Measurements from ENCODE around the gene ABCC4. TPM values are rescaled to one million over a fixed set of nuclear protein-coding genes. Genes with fewer than 3 reads are reported as not detected.

The ABCC4 gene
- total RNA-seq, 2 experiments from 2014 or later, result 9.6 to 11.8 TPM

- Mint-ChIP-seq H3K27me3 (peaks cover 14% of the 10 kb centered on the region), H3K4me1 (ENCODE audit: low read depth) (no peaks in the 10 kb centered on the region), H3K4me3 (no peak overlapping the region), H3K27ac (no peak overlapping the region), H3K9me3 (no peaks in the 10 kb centered on the region), H3K36me3 (ENCODE audit: low read depth) (no peaks in the 10 kb centered on the region)
- ATAC-seq, result no peak
- TF ChIP-seq CTCF (IDR thresholded peaks at IDR 0.05), result no peak
- ChIA-PET POLR2A (no interaction called here), CTCF (interaction anchor here (1.3 kb wide), 1 partner anchor 20 kb away, joined by 3 read pairs; no protein-coding TSS in a partner anchor)
- intact Hi-C loops (cut with micrococcal nuclease), result no loop called here
- no peak for DNase-seq
Measured at GRCh38 chr13:94988654-94989053, 312.6 kb downstream of the ABCC4 start.

- H3K4me1 Mint-ChIP-seq (ENCODE audit: low read depth), result no peaks in the 10 kb centered on the region
- no peak for TF ChIP-seq CTCF (IDR thresholded peaks at IDR 0.05)
- POLR2A ChIA-PET, result no interaction called here
- CTCF ChIA-PET, result interaction anchor here (1.3 kb wide), 1 partner anchor 19 kb away, joined by 3 read pairs; no protein-coding TSS in a partner anchor
- no peaks in the 10 kb centered on the region for H3K9me3 Mint-ChIP-seq
- H3K27me3 Mint-ChIP-seq, result peaks cover 13% of the 10 kb centered on the region
- no peak overlapping the region for H3K4me3 Mint-ChIP-seq
- DNase-seq (no peak), ATAC-seq (no peak)
- no peaks in the 10 kb centered on the region for H3K36me3 Mint-ChIP-seq (ENCODE audit: low read depth)
- intact Hi-C loops (cut with micrococcal nuclease), result no loop called here
- H3K27ac Mint-ChIP-seq, result no peak overlapping the region
Measured at GRCh38 chr13:94987869-94988268, 313.4 kb downstream of the ABCC4 start.

- no peak overlapping the region for H3K4me3 Mint-ChIP-seq
- intact Hi-C loops (cut with micrococcal nuclease), result no loop called here
- ATAC-seq, result no peak
- ChIA-PET CTCF (no interaction called here), POLR2A (no interaction called here)
- no peaks in the 10 kb centered on the region for H3K9me3 Mint-ChIP-seq
- H3K4me1 Mint-ChIP-seq (ENCODE audit: low read depth), result no peaks in the 10 kb centered on the region
- no peak overlapping the region for H3K27ac Mint-ChIP-seq
- no peaks in the 10 kb centered on the region for H3K36me3 Mint-ChIP-seq (ENCODE audit: low read depth)
- peaks cover 13% of the 10 kb centered on the region for H3K27me3 Mint-ChIP-seq
- no peak for DNase-seq
- TF ChIP-seq CTCF (IDR thresholded peaks at IDR 0.05), result no peak
Measured at GRCh38 chr13:94987081-94987480, 314.2 kb downstream of the ABCC4 start.

GRCh38 chr13:94984958-94985357 is 316.3 kb downstream of the ABCC4 start:
- no peaks in the 10 kb centered on the region for H3K9me3 Mint-ChIP-seq
- POLR2A ChIA-PET, result no interaction called here
- H3K4me1 Mint-ChIP-seq (ENCODE audit: low read depth), result no peaks in the 10 kb centered on the region
- no peak for ATAC-seq
- no peaks in the 10 kb centered on the region for H3K36me3 Mint-ChIP-seq (ENCODE audit: low read depth)
- no peak for DNase-seq
- no peak for TF ChIP-seq CTCF (IDR thresholded peaks at IDR 0.05)
- CTCF ChIA-PET, result no interaction called here
- no peak overlapping the region for H3K4me3 Mint-ChIP-seq
- H3K27ac Mint-ChIP-seq, result no peak overlapping the region
- intact Hi-C loops (cut with micrococcal nuclease), result no loop called here
- H3K27me3 Mint-ChIP-seq, result peaks cover 5% of the 10 kb centered on the region

- peaks cover 2% of the 10 kb centered on the region for H3K27me3 Mint-ChIP-seq
- no peak overlapping the region for H3K4me3 Mint-ChIP-seq
- H3K4me1 Mint-ChIP-seq (ENCODE audit: low read depth), result no peaks in the 10 kb centered on the region
- DNase-seq (no peak), ATAC-seq (no peak)
- POLR2A ChIA-PET, result no interaction called here
- no peak overlapping the region for H3K27ac Mint-ChIP-seq
- intact Hi-C loops (cut with micrococcal nuclease), result no loop called here
- H3K9me3 Mint-ChIP-seq, result no peaks in the 10 kb centered on the region
- TF ChIP-seq CTCF (IDR thresholded peaks at IDR 0.05), result no peak
- H3K36me3 Mint-ChIP-seq (ENCODE audit: low read depth), result no peaks in the 10 kb centered on the region
- CTCF ChIA-PET, result no interaction called here
Measured at GRCh38 chr13:94978516-94978915, 322.7 kb downstream of the ABCC4 start.

Measured in activated CD8-positive, alpha-beta T cell treated with anti-CD3 and anti-CD28 coated beads for 36 hours (primary cell).